Measurements from ENCODE around the gene KIRREL3. TPM values are rescaled to one million over a fixed set of nuclear protein-coding genes. Genes with fewer than 3 reads are reported as not detected.

KIRREL3 gene
- total and polyA plus RNA-seq, 9 of the 15 experiments (the other 6 are each of a cell fraction or from before 2014, with no cell fraction given) = 0.04 to 0.10 TPM; not detected in 7

GRCh38 chr11:126722006-126722736, 278.4 kb downstream of the KIRREL3 start:
- Histone ChIP-seq H3K4me1 (replicated peaks in 1 of 2; ENCODE audit: control insufficient read depth in 2 of 2, insufficient read depth in 2 of 2, low read length in 2 of 2) (no peaks in the 10 kb centered on the region), H3K9me3 (replicated peaks; ENCODE audit: control insufficient read depth, insufficient read depth, low read depth, low read length) (no peaks in the 10 kb centered on the region), H3K36me3 (ENCODE audit: control insufficient read depth, insufficient read depth, low read length) (no peaks in the 10 kb centered on the region), H3K79me2 (ENCODE audit: control insufficient read depth, insufficient read depth, low read length) (no peaks in the 10 kb centered on the region), H4K20me1 (replicated peaks; ENCODE audit: control insufficient read depth, insufficient read depth, low read length) (no peaks in the 10 kb centered on the region; the same call in 1 of the 2 replicates), H3K4me2 (ENCODE audit: insufficient read depth, low read length) (no peak overlapping the region), H2AFZ (ENCODE audit: low read depth, low read length) (no peak overlapping the region), H3K27ac (ENCODE audit: extremely low read depth, low read depth, low read length) (no peak overlapping the region), H3K9me1 (ENCODE audit: control insufficient read depth, insufficient read depth, low read length) (no peaks in the 10 kb centered on the region), H3K9ac (ENCODE audit: insufficient read depth in 1 of 2, low read depth in 2 of 2, low read length in 2 of 2) (no peak overlapping the region), H3K4me3 (no peak overlapping the region), H3K27me3 (ENCODE audit: control insufficient read depth in 2 of 2, insufficient read depth in 2 of 2, low read length in 2 of 2) (no peaks in the 10 kb centered on the region; a peak in 2 of 5 replicates)
- in situ Hi-C loops (cut with MboI) = loop anchor here (25.0 kb wide), 1 partner anchor 265 kb away; no protein-coding TSS in a partner anchor
- ChIA-PET CTCF (ENCODE audit: low intra/inter-chr PET ratio) (no interaction called here), POLR2A (no interaction called here)
- intact Hi-C loops (cut with micrococcal nuclease) = no loop called here
- no peak for FAIRE-seq
- no TSS peak for BruUV-seq (replicated peaks)
- no peak for DNase-seq (ENCODE audit: extremely low read depth in 1 of 4, low spot score in 3 of 4)
- ATAC-seq = no peak
- 0% methylated on average over 1 of the region's 1 CpG for WGBS (ENCODE audit: insufficient coverage, low coverage, missing lambda C conversion rate)
- TF ChIP-seq PHF8 (IDR thresholded peaks at IDR 0.05; ENCODE audit: borderline replicate concordance, low read length) = no peak
- no peak for TF ChIP-seq MBD1 (CRISPR knock-in tag; IDR thresholded peaks at IDR 0.05)
- no peak for TF ChIP-seq CBX5 (IDR thresholded peaks at IDR 0.05; ENCODE audit: borderline replicate concordance, low read depth)
- peak; percentile 81 for TF ChIP-seq ZBTB40 (IDR thresholded peaks at IDR 0.05)
- no peak for TF ChIP-seq ZBTB40 (CRISPR knock-in tag; IDR thresholded peaks at IDR 0.05)

Measured in K562 (cell line).